HCT116 (cell line): ENCODE results near the gene MBD3L2B.
A peak's percentile ranks its signal among the peaks of the same experiment; 100 is the strongest.

Source experiments
- ATF3 ChIP-seq: IDR thresholded peaks from 2 replicates; pipeline ENCODE4 v1.6.1; 2012
- CTCF ChIP-seq, 3 experiments: fragments of 200-600 bp in 1 of 3; sonication (generic) in 1 of 3; IDR thresholded peaks in 2 of 3; conservative IDR thresholded peaks in 1 of 3; 2 replicates each; pipeline ENCODE4 v1.5.1; 2012 to 2017; ENCODE audit warnings: low read depth in 2 of 3, low read length in 2 of 3, antibody characterized with exemption in 1 of 3, borderline replicate concordance in 1 of 3, control low read depth in 1 of 3, mild to moderate bottlenecking in 1 of 3, mixed read lengths in 1 of 3, mixed run types in 1 of 3, moderate library complexity in 1 of 3; ENCODE audit not compliant: insufficient read depth in 1 of 3
- EZH2 ChIP-seq: fragments of 200-600 bp; sonication (generic); IDR thresholded peaks from 2 replicates; pipeline ENCODE4 v1.6.1; 2017; ENCODE audit warnings: antibody characterized with exemption, mixed run types
- JUND ChIP-seq: IDR thresholded peaks from 2 replicates; pipeline ENCODE4 v1.6.1; 2012
- POLR2A ChIP-seq: IDR thresholded peaks from 2 replicates; pipeline ENCODE4 v1.7.0; 2011; ENCODE audit warnings: borderline replicate concordance; ENCODE audit not compliant: insufficient read depth, insufficient read length; ENCODE audit errors: extremely low read depth
- POLR2AphosphoS5 ChIP-seq: IDR thresholded peaks from 2 replicates; pipeline ENCODE4 v1.6.1; 2011; ENCODE audit warnings: mild to moderate bottlenecking, low read depth, low read length, moderate library complexity
- RAD21 ChIP-seq: IDR thresholded peaks from 2 replicates; pipeline ENCODE4 v1.6.1; 2012; ENCODE audit warnings: low read depth, mild to moderate bottlenecking
- REST ChIP-seq: IDR thresholded peaks from 2 replicates; pipeline ENCODE4 v1.6.1; 2012; ENCODE audit warnings: low read depth
- SIN3A ChIP-seq: IDR thresholded peaks from 2 replicates; pipeline ENCODE4 v1.6.1; 2012; ENCODE audit warnings: low read depth
- SP1 ChIP-seq: IDR thresholded peaks from 2 replicates; pipeline ENCODE4 v1.6.1; 2012; ENCODE audit warnings: low read depth
- YY1 ChIP-seq: IDR thresholded peaks from 2 replicates; pipeline ENCODE4 v1.6.1; 2011; ENCODE audit warnings: low read length, low read depth, moderate library complexity, mild to moderate bottlenecking; ENCODE audit not compliant: insufficient replicate concordance; ENCODE audit errors: extremely low read depth
- ZBTB33 ChIP-seq: IDR thresholded peaks from 2 replicates; pipeline ENCODE4 v1.6.1; 2011; ENCODE audit warnings: mild to moderate bottlenecking, low read length, moderate library complexity; ENCODE audit not compliant: insufficient replicate concordance; ENCODE audit errors: extremely low read depth

GRCh38 chr19:7069042-7069903 lies 48.0 kb upstream of the MBD3L2B start, which contains the start of gene ZNF557:
- no peak for TF ChIP-seq SP1
- no peak for TF ChIP-seq CTCF (IDR thresholded peaks at IDR 0.05 in 2 of 3, conservative IDR thresholded peaks at IDR 0.05 in 1 of 3; ENCODE audit: borderline replicate concordance in 1 of 3, insufficient read depth in 1 of 3, low read depth in 2 of 3, low read length in 2 of 3)
- TF ChIP-seq ATF3, result no peak
- TF ChIP-seq YY1, result no peak
- TF ChIP-seq RAD21, result no peak
- TF ChIP-seq POLR2A, result no peak
- no peak for TF ChIP-seq EZH2
- peak; percentile 79 for TF ChIP-seq POLR2AphosphoS5
- TF ChIP-seq SIN3A, result peak; percentile 81
- TF ChIP-seq ZBTB33, result peak; percentile 56
- no peak for TF ChIP-seq REST
- TF ChIP-seq JUND, result no peak
